ENCODE results near the gene SIRT4. TPM values are rescaled to one million over a fixed set of nuclear protein-coding genes. Genes with fewer than 3 reads are reported as not detected.

Gene SIRT4
- total RNA-seq, 1 experiment from 2014 or later: 2.1 TPM

DNA sequence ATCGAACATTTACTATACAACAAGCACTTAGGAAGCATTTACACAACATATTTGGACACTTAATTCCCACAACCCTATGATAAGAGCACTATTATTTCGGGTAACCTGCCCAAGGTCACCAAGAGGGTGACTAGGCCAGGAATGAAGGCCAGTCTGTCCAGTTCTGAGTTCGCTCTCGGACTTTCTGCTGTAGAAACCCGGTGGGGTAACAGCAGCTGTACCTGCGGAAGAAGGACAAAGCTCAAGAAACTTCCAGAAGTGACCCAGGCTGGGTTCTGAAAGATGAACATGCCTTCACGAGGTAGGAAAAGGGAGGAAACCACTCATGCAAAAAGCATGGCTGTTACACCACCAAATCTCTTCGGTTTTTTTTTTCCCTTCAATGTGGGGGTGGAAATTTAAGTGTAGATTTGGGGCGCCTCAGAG lies 14.7 kb downstream of the SIRT4 start:
- Histone ChIP-seq H2BK20ac (ENCODE audit: low read depth, low read length, poor library complexity, severe bottlenecking) (no peak overlapping the region), H2BK120ac (ENCODE audit: low read depth, low read length, poor library complexity, severe bottlenecking) (no peak overlapping the region), H3K23me2 (ENCODE audit: insufficient read length, low read depth, low read length, poor library complexity, severe bottlenecking) (peaks cover 3% of the 10 kb centered on the region), H3K79me1 (ENCODE audit: insufficient read depth, low read depth, low read length, poor library complexity, severe bottlenecking) (no peaks in the 10 kb centered on the region), H3K27me3 (ENCODE audit: insufficient read depth, low read length) (no peaks in the 10 kb centered on the region), H3K9ac (ENCODE audit: extremely low read depth, insufficient read length, low read length) (peak overlapping the region; percentile 30), H2AK5ac (ENCODE audit: insufficient read length, low read length) (no peak overlapping the region), H3K18ac (ENCODE audit: insufficient read length, low read depth, low read length) (no peak overlapping the region), H3K79me2 (ENCODE audit: insufficient read depth, low read length) (no peaks in the 10 kb centered on the region), H3K56ac (ENCODE audit: insufficient read length, low read depth, low read length) (no peak overlapping the region), H3K14ac (ENCODE audit: insufficient read depth, low read length) (no peak overlapping the region), H4K20me1 (ENCODE audit: control insufficient read depth, insufficient read depth, insufficient read length) (no peaks in the 10 kb centered on the region), H3K4ac (ENCODE audit: low read depth, low read length) (no peak overlapping the region), H3K27ac (ENCODE audit: insufficient read length, low read depth, low read length) (no peak overlapping the region), H2BK12ac (ENCODE audit: insufficient read length, low read depth, low read length) (no peak overlapping the region), H2BK5ac (ENCODE audit: insufficient read length, low read length) (no peak overlapping the region), H4K8ac (replicated peaks; ENCODE audit: insufficient read length, low read depth, low read length) (no peak overlapping the region), H4K5ac (ENCODE audit: insufficient read length, low read depth, low read length) (no peak overlapping the region), H3K4me1 (ENCODE audit: insufficient read depth, low read length) (no peaks in the 10 kb centered on the region), H3K4me2 (ENCODE audit: insufficient read depth, insufficient read length, low read length) (peak overlapping the region; percentile 66), H3K23ac (ENCODE audit: insufficient read length, low read depth, low read length) (no peak overlapping the region), H2BK15ac (ENCODE audit: low read depth, low read length) (no peak overlapping the region), H3T11ph (ENCODE audit: low read length) (no peak overlapping the region), H3K9me3 (ENCODE audit: control insufficient read depth, low read depth, low read length) (no peaks in the 10 kb centered on the region), H4K91ac (ENCODE audit: insufficient read length, low read depth, low read length) (no peak overlapping the region), H2AFZ (ENCODE audit: low read length) (no peak overlapping the region)
- no peak for DNase-seq
- H3K36me3 Mint-ChIP-seq (ENCODE audit: insufficient read depth in 1 of 3, low read depth in 3 of 3): no peaks in the 10 kb centered on the region
- peaks cover 12% of the 10 kb centered on the region for H3K27me3 Mint-ChIP-seq (ENCODE audit: low read depth)
- peak overlapping the region; percentile 84 to 97 (median 97); a peak in 5 of 7 replicates for H3K27ac Mint-ChIP-seq
- no peaks in the 10 kb centered on the region for H3K9me3 Mint-ChIP-seq
- peak overlapping the region; percentile 74 to 86 for H3K4me3 Mint-ChIP-seq
- TF ChIP-seq, protein P1, sequence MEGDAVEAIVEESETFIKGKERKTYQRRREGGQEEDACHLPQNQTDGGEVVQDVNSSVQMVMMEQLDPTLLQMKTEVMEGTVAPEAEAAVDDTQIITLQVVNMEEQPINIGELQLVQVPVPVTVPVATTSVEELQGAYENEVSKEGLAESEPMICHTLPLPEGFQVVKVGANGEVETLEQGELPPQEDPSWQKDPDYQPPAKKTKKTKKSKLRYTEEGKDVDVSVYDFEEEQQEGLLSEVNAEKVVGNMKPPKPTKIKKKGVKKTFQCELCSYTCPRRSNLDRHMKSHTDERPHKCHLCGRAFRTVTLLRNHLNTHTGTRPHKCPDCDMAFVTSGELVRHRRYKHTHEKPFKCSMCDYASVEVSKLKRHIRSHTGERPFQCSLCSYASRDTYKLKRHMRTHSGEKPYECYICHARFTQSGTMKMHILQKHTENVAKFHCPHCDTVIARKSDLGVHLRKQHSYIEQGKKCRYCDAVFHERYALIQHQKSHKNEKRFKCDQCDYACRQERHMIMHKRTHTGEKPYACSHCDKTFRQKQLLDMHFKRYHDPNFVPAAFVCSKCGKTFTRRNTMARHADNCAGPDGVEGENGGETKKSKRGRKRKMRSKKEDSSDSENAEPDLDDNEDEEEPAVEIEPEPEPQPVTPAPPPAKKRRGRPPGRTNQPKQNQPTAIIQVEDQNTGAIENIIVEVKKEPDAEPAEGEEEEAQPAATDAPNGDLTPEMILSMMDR (conservative IDR thresholded peaks at IDR 0.05): no peak
- peaks cover 10 to 11% of the 10 kb centered on the region in 2 experiments for H3K4me1 Mint-ChIP-seq
- WGBS (ENCODE audit: extremely low coverage, insufficient read length, low lambda C conversion rate): no CpG with 5 or more reads among the region's 9 CpGs

Measured in H9 (cell line).